Middle frontal gyrus (tissue), 1 donor: ENCODE data around the gene RABGEF1.
A peak's percentile ranks its signal among the peaks of the same experiment; 100 is the strongest.
"Not testable (repeated sequence)": the region's sequence is repeated elsewhere in the genome, so short reads cannot be mapped to it uniquely, and the experiment has no call there.

ENCODE experiments used
- DNase-seq: peaks from one replicate; pipeline ENCODE4 v3.0.0-alpha.2; 2015; ENCODE audit warnings: low spot score; ENCODE audit errors: extremely low spot score

RABGEF1 gene

GRCh38 chr7:66740302-66740979 lies at the start of gene RABGEF1:
TSS of gene RABGEF1 (plus strand) at chr7:66740733. CDS start at chr7:66771900, 31,167 bp downstream.
- DNase-seq = peak; percentile 93

- DNase-seq = no peak
Observed at GRCh38 chr7:66693331-66693730, 47.2 kb upstream of the RABGEF1 start.

DNA sequence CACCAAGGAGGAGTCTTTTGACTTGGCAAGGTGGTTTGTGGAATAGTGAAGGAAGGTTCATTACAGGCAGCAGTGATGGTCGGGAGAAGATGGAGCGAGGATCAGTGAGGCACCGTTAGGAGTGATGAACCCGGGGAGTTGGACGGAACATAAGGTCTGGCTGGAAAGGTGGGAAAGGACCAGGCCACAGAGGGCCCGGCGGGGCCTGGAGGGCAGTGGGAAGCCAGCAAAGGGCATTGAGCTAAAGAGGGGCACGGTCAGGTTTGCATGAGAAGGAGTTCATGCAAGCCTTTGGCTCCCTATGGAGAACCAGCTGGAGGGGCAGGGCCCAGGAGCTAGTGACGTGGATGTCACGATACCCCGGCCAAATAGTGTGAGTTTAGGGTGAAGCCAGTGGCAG lies 46.2 kb upstream of the RABGEF1 start:
- DNase-seq = no peak

GRCh38 chr7:66695417-66695816 lies 45.1 kb upstream of the RABGEF1 start:
- not testable (repeated sequence) for DNase-seq

DNA sequence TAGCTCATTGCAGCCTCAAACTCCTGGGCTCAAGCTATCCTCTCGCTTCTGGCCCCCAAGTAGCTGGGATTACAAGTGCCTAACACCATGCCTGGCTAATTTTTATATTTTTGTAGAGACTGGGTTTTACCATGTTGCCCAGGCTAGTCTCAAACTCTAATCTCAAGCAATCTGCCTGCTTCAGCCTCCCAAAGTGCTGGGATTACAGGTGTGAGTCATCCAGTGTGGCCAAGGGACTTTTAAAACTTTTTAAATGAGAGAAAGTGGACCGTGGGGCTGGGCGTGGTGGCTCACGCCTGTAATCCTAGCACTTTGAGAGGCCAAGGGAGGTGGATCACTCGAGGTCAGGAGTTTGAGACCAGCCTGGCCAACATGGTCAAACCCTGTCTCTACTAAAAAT lies 44.4 kb upstream of the RABGEF1 start:
- DNase-seq = not testable (repeated sequence)

DNA sequence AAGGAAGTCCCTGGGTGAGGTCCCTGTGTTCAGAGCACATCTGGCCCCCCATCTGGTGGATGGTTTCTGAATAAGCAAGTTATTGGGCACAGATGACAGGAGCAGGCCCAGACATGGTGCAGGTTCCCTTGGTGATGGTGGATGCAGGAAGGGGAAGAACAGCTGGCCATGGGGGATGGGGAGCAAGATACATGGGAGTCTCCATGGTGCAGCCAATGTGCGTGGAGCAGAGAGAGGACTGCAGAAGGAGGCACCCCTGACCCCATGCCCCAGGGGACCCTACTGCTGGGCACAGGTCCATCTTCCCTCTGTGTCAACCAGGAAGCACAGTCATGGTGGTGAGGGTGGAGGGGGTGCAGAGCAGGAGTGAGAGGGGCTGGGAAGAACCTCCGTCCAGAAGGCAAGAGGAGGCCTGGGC lies 43.8 kb upstream of the RABGEF1 start:
- no peak for DNase-seq

DNA sequence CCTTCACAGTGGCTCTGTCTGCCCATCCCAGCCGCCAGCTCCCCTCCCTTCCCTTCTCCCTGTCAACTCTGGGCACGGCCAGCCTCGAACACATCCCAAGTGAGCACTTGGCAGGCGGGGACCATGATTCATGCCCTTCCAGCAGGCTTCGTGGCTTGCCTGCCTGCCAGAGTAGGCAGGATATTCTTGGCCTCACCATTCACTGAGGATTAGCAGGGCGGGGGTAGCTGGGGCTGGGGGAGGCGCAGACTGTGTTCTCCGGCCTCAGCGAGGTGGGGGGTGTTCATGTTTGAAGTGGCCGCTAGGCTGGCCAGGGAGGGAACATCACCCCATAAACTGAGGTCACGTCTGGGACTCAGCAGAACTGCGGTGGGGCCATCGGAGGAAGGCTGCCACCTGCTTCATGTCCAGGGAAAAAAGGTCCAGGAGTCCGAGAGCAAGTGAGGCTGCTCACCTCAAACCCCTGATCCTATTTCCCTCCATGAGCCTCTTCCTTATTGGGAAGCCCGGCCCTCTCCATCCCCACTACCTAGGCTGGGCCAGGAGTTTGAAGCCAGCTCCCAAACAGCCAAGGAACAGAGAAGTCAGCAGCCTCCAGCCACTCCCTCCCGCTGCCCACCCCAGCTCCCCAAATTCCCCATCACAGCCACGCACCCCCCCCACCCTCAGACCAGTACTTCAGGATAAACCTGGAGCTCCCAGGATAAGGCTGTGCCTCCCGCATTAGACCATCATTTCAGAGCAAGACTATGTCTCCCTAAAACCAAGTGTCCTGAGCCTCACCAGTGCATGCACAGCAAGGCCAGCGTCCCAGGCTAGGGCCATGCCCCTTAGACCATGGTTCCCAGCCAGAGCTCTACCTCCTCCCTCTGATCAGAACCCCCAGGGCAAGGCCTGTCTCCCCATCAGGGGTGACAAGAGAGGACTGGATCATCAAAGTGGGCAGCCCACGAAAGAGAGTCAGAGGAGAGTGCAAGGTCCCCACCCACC lies 42.8 kb upstream of the RABGEF1 start:
- peak; percentile 29 for DNase-seq

GRCh38 chr7:66698652-66699205 lies 41.8 kb upstream of the RABGEF1 start:
- no peak for DNase-seq

GRCh38 chr7:66699998-66700397 lies 40.5 kb upstream of the RABGEF1 start:
- no peak for DNase-seq

- DNase-seq = no peak
Observed at GRCh38 chr7:66700633-66701131, 39.9 kb upstream of the RABGEF1 start.

GRCh38 chr7:66707825-66708224 lies 32.7 kb upstream of the RABGEF1 start:
- no peak for DNase-seq

DNA sequence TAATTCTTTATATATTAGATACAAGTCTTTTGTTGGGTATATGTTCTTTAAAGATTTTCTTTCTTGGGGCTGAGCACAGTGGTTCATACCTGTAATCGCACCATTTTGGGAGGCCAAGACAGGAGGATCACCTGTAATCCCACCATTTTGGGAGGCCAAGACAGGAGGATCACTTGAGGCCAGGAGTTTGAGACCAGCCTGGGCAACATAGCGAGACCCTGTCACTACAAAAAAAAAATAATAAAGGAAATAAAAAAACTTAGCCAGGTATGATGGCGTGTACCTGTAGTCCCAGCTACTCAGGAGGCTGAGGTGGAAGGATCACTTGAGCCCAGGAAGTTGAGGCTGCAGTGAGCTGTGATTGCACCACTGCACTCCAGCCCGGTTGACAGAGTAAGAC lies 29.8 kb upstream of the RABGEF1 start:
- DNase-seq = not testable (repeated sequence)

GRCh38 chr7:66713687-66714086 lies 26.8 kb upstream of the RABGEF1 start:
- no peak for DNase-seq

DNA sequence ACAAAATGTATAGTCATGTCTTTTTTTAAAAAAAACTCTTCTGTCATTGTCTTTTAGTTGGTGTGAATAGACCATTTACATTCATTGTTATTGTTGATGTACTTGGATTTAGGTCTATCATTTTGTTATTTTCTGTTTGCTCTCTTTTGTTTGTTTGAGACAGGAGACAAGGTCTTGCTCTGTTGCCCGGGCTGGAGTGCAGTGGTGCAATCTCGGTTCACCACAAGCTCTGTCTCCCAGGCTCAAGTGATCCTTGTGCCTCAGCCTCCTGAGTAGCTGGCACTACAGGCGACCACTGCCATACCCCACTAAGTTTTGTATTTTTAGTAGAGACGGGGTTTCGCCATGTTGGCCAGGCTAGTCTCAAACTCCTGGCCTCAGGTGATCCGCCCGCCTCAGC lies 23.9 kb upstream of the RABGEF1 start:
- not testable (repeated sequence) for DNase-seq

- DNase-seq = no peak
Observed at GRCh38 chr7:66720561-66720960, 20.0 kb upstream of the RABGEF1 start.

DNA sequence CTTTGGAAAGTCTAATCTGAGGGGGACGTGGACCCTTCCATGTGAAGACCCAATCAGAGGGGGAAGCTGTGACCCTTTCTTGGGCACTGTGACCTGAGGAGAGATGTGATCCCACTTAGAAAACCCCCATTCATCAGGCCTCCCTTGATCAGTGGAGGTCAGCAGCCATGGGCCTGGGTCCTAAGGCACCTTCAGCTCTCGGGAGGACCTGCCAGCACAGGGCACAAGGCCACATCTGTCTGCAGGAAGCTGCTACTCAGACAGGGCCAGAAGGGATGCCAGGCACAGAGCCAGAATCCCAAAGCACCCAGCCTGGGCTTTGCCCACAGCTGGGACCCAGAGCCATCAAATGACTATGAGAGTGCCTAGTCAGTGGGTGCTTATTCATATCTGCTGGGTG lies 14.7 kb upstream of the RABGEF1 start:
- DNase-seq = no peak

GRCh38 chr7:66727058-66727457 lies 13.5 kb upstream of the RABGEF1 start:
- DNase-seq = no peak

DNA sequence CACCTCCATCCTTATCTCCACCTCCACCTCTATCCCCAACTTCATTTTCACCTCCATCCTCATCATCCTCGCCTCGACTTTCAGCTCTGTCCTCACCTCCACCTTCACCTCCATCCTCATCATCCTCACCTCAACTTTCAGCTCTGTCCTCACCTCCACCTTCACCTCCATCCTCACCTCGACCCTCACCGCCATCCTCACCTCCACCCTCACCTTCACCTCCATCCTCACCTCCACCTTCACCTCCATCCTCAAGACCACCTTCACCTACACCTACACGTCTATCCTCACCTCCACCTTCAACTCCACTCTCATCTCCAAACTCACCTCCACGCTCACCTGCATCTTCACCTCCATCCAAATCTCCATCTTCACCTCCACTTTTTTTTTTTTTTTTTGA lies 12.0 kb upstream of the RABGEF1 start:
- no peak for DNase-seq

DNA sequence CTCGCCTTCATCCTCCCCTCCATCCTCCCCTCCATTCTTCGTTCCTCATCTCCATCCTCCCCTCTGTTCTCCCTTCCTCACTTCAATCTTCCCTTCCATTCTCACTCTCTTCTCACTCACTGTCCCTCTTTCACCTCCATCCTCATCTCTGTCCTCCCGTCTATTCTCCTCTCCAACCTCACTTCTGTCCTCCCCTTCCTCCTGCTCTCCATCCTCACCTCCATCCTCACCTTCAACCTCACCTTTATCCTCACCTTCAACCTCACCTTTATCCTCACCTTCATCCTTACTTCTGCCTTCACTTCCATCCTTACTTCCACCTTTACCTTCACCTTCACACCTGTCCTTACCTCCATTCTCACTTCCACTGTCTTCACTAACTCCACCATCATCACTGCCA lies 11.3 kb upstream of the RABGEF1 start:
- DNase-seq = no peak

DNA sequence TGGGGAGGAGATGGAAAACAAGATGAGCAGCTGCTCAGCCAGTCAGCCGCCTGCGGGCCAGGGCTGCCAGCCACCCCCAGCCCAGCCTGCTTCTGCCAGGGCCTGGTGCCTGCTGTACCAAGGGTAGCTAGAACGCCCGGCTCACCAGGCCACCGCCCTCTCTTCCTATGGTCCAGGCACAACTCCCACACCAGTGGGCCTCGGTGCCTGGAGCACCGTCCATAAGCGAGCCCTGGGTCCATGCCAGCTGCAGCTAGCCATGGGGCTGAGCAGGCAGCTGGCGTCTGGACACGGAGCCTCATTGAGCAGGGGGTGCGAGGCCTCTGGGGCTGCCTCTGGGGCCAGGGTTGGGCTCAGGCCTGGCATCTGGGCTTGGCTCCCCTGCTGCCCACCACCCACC lies 8.5 kb upstream of the RABGEF1 start:
- no peak for DNase-seq

GRCh38 chr7:66732439-66732838 lies 8.1 kb upstream of the RABGEF1 start:
- DNase-seq = no peak

DNA sequence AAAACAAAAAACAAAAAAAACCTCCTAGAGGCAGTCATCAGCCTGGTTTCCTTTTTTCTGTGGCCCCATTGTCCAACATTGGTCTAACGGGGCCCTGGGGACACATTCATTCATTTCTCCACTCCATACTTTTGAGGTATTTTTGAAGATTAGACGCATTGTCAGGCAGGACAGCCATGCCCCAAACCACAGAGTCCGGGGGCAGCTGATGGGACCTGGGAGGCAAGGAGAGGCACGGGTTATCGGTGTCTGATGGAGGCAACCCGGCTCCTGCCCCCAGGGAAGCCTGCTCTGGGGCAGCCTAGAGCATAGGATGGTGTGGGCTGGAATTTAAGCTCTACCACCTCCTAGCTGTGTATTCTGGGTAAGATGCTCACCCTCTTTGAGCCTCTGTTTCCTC lies 6.5 kb upstream of the RABGEF1 start:
- DNase-seq = no peak
